ENCODE measurements around the gene NOVA1. TPM values are rescaled to one million over a fixed set of nuclear protein-coding genes. Genes with fewer than 3 reads are reported as not detected.

NOVA1 gene
- total RNA-seq, 2 donors from 2014 or later = 1.5 TPM; not detected in 1

DNA sequence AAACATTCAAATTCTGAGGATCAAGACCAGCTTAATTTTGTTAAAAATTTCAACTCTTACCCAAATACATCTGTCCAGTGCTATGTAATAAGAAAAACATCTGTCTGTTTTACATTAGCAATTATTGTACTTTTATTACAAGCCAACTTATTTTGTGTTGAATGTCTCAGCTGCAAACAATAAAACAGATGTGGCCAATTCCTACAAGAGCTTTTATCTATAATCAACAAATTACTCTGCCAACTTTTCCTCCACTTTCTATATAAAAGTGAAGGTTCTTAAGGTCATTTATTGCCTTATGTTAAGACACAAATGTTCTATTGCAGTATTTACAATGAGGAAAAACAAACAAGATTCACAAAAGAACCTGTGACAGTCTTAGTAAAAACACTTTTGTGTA is 72.7 kb downstream of the NOVA1 start:
- Mint-ChIP-seq H3K27ac (no peak overlapping the region), H3K36me3 (no peaks in the 10 kb centered on the region), H3K9me3 (peaks cover 0 to 4% of the 10 kb centered on the region in 2 donors)
- ATAC-seq = no peak
- DNase-seq (ENCODE audit: low spot score in 2 of 2) = no peak

- no peak for DNase-seq (ENCODE audit: low spot score in 2 of 2)
- no peak for ATAC-seq
- Mint-ChIP-seq H3K9me3 (peaks cover 0 to 4% of the 10 kb centered on the region in 2 donors), H3K27ac (no peak overlapping the region), H3K36me3 (no peaks in the 10 kb centered on the region)
Measured at GRCh38 chr14:26522967-26523366, 74.9 kb downstream of the NOVA1 start.

GRCh38 chr14:26517771-26518170 is 80.1 kb downstream of the NOVA1 start:
- ATAC-seq (no peak), DNase-seq (ENCODE audit: low spot score in 2 of 2) (no peak)
- no peaks in the 10 kb centered on the region for H3K36me3 Mint-ChIP-seq
- H3K27ac Mint-ChIP-seq = no peak overlapping the region
- peaks cover 0 to 4% of the 10 kb centered on the region in 2 donors for H3K9me3 Mint-ChIP-seq

DNA sequence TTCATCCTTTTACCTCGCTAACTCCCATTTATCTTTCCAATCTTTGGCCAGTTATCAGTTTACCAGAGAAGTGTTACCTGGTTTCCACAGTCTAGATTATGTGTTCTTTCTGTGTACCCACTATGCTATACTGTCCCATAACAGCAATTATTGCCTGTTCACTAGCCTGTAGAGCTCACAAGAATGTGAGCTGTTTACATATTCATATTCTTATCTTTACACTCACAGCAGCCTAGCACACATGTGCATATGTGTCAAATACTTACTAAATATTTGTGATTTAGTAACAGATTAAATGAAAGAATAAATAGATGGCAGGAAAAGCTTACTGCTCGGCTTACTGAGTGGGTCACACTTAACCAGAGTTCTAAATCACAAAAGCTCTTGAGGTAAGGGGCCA is 97.8 kb downstream of the NOVA1 start:
- Mint-ChIP-seq H3K27ac (no peak overlapping the region), H3K9me3 (peaks cover 3 to 4% of the 10 kb centered on the region in 2 donors), H3K36me3 (no peaks in the 10 kb centered on the region)
- no peak for ATAC-seq
- no peak for DNase-seq (ENCODE audit: low spot score in 2 of 2)

DNA sequence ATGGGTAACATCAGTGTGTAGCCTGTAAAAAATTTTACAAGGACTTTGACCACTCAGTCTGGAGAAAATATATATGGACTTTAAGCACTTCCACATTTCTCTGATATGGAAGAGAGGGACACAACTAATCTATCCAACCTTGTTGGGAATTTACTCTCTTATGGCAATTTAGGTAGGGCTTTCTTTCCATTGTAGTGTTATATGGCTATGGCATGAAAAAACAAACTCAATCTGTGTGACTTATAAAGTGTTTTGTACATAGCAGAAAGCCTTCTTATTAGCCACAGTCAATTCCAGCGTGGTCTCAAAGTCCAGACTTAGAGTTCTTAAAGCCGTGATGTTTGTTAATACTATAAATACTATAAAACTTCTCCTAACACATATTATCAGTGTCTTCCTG is 98.3 kb downstream of the NOVA1 start:
- H3K27ac Mint-ChIP-seq = no peak overlapping the region
- DNase-seq (ENCODE audit: low spot score in 2 of 2) (no peak), ATAC-seq (no peak)
- H3K36me3 Mint-ChIP-seq = no peaks in the 10 kb centered on the region
- H3K9me3 Mint-ChIP-seq = peaks cover 3 to 4% of the 10 kb centered on the region in 2 donors

DNA sequence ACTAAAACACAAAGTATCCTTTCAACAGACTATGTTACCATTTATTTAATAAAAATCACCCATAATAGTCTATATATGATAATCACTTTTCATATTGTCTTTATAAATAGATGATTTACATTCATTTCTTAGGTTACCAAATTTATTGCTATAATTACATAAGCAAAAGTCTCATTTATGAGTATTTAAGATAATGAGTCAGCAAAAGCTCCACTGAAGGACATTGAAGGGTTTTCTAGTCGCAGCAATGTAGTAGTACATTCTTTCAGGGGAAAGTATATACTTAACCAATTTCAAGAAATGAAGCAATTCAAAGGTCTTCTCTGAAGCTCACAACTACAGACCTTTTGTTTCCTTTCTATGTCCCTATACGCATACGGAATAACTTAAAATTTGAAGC is 110.9 kb downstream of the NOVA1 start:
- Mint-ChIP-seq H3K9me3 (peaks cover 12 to 26% of the 10 kb centered on the region in 2 donors), H3K36me3 (peaks cover 5% of the 10 kb centered on the region in 2 donors), H3K27ac (no peak overlapping the region)
- ATAC-seq (no peak), DNase-seq (ENCODE audit: low spot score in 2 of 2) (no peak)

DNA sequence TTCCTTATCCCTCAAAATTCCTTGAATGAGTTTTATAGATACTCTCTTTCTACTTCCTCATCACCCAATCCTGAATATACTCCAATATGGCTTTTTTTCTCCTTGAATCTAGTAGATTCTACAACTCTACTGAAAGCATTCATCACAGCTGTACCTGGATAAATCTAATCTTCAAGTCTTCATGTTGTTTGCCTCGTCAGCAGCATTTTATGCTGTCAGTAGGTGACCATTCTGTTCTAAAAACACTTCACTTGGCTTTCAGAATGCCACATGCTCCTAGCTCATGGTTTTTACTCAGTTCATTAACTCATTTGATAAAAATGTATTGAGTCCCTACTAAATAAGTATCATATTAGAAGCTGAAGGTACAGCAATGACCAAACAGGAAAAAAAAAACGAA is 113.3 kb downstream of the NOVA1 start:
- H3K36me3 Mint-ChIP-seq = peaks cover 5% of the 10 kb centered on the region in 2 donors
- peaks cover 14 to 21% of the 10 kb centered on the region in 2 donors for H3K9me3 Mint-ChIP-seq
- ATAC-seq = no peak
- no peak for DNase-seq (ENCODE audit: low spot score in 2 of 2)
- no peak overlapping the region for H3K27ac Mint-ChIP-seq

DNA sequence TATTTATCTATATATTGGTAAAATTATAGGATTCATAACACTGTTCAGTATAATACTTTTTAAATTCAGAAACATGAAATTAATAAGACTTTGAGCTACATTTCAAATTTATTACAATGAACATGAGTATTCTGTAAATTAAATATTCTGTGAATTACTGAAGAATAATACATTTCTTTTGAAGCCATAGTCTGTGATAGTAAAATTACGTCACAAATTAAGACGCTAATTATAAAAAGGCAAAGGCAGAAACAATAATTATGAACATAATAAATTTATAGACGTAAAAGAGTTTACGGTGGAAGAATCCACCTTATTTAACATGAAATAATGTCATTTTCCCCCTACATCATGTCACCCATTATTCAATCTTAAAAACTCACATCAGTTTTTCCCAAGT is 118.9 kb downstream of the NOVA1 start:
- ATAC-seq (no peak), DNase-seq (ENCODE audit: low spot score in 2 of 2) (no peak)
- H3K9me3 Mint-ChIP-seq = peaks cover 5 to 14% of the 10 kb centered on the region in 2 donors
- H3K36me3 Mint-ChIP-seq = no peaks in the 10 kb centered on the region
- no peak overlapping the region for H3K27ac Mint-ChIP-seq

GRCh38 chr14:26466862-26467261 is 131.0 kb downstream of the NOVA1 start:
- ATAC-seq (no peak), DNase-seq (ENCODE audit: low spot score in 2 of 2) (no peak)
- Mint-ChIP-seq H3K36me3 (peaks cover 0 to 11% of the 10 kb centered on the region in 2 donors), H3K27ac (no peak overlapping the region), H3K9me3 (peaks cover 17 to 25% of the 10 kb centered on the region in 2 donors)

GRCh38 chr14:26463136-26463535 is 134.7 kb downstream of the NOVA1 start:
- H3K9me3 Mint-ChIP-seq = peaks cover 13 to 23% of the 10 kb centered on the region in 2 donors
- peaks cover 0 to 11% of the 10 kb centered on the region in 2 donors for H3K36me3 Mint-ChIP-seq
- H3K27ac Mint-ChIP-seq = no peak overlapping the region
- ATAC-seq = no peak
- DNase-seq (ENCODE audit: low spot score in 2 of 2) = no peak

DNA sequence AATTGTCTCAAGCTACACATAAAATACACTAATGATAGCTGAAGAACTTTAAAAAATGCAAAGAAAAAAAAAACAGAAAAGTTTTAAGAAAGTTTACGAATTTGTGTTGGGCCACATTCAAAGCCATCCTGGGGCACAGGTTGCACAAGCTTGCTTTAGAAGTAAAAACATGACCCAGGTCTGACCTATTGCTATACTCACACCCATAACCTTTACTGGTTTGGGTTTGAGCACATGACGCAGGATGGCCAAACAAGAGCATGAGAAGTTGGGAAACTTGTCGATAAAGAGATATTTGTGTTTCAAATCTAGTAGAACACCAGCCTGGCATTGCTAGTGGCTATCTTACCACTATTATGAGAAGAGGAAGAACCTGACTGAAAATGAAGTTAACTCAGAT is 143.7 kb downstream of the NOVA1 start:
- H3K36me3 Mint-ChIP-seq = no peaks in the 10 kb centered on the region
- no peak for DNase-seq (ENCODE audit: low spot score in 2 of 2)
- peaks cover 3 to 13% of the 10 kb centered on the region in 2 donors for H3K9me3 Mint-ChIP-seq
- ATAC-seq = no peak
- H3K27ac Mint-ChIP-seq = no peak overlapping the region

DNA sequence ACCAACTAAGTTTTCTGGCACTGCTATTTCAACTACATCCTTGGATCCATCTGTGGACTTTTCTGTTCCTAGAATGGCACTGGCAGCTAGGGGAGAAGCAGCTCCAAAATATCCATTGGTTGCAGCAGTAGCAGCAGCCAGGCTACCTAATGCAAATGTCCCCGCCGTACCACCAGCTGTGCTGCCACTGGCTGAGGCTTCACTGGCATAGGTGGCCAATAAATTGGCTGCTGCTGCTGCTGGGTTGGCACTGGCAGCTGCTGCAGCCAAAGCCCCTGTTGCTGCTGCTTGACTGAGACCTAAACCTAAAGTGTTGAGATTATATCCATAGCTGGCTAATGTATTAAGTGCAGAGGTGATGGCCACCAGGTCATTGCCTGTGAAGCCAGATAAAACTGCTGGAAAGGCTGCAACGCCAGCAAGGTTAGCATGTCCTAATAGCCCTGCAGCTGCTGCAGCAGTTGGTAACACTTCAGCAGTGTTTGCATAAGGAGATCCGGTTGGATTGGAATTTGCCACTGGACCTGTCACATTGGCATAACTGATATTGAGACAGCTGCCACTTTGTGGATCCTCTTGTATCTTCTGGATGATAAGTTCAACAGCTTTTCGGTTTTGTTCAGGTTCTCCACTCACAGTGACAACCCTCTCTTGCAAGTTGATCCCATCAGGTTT is 149.5 kb downstream of the NOVA1 start:
- no peak for DNase-seq (ENCODE audit: low spot score in 2 of 2)
- Mint-ChIP-seq H3K9me3 (peaks cover 11 to 13% of the 10 kb centered on the region in 2 donors), H3K27ac (no peak overlapping the region), H3K36me3 (peaks cover 0 to 6% of the 10 kb centered on the region in 2 donors)
- ATAC-seq = no peak

- DNase-seq (ENCODE audit: low spot score in 2 of 2) (no peak), ATAC-seq (no peak)
- Mint-ChIP-seq H3K9me3 (peaks cover 11 to 13% of the 10 kb centered on the region in 2 donors), H3K27ac (no peak overlapping the region), H3K36me3 (peaks cover 0 to 6% of the 10 kb centered on the region in 2 donors)
Measured at GRCh38 chr14:26444822-26445221, 153.0 kb downstream of the NOVA1 start.

DNA sequence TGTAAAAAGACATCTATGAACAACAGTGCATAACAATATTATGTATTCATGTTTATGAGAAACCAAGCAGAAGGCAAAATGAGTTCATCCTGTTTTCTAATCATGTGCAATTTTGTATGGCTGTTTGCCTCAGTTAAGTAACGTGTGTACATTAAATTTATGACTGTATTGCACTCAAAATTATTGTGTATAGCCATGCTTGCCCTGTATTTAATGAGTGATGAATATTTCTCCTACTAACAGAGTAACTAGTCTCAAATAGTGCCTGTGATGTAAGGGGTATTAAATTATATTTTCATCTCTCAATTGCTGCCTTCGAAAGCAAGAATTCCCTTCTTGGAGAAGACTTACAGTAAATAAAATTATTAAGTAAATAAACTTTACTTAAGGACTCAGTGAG is 154.2 kb downstream of the NOVA1 start:
- no peak for ATAC-seq
- H3K27ac Mint-ChIP-seq = no peak overlapping the region

DNA sequence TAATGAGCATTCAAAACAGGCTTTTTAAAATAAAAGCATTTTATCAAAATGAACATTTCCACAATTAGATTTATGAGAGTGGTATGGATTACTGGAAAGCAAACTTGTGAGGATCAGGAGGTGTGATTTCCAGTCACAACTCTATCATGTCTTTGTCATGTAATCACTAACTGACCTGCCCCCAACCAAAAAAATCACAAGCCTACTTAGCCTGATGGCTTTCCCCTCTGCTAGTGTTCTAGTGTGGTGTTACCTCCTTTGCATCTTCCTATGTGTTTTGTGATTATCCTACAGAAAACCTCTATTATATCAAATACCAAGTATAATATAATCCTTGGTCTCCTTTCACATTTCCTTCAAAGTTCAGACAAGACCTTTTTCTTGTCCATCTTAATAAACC is 168.6 kb downstream of the NOVA1 start:
- ATAC-seq (no peak), DNase-seq (ENCODE audit: low spot score in 2 of 2) (no peak)
- H3K27ac Mint-ChIP-seq = no peak overlapping the region
- peaks cover 6 to 16% of the 10 kb centered on the region in 2 donors for H3K9me3 Mint-ChIP-seq
- H3K36me3 Mint-ChIP-seq = no peaks in the 10 kb centered on the region

More for the DNA sequence above, 154.2 kb downstream of the NOVA1 start:
- Mint-ChIP-seq H3K9me3 (peaks cover 11 to 13% of the 10 kb centered on the region in 2 donors), H3K36me3 (peaks cover 0 to 6% of the 10 kb centered on the region in 2 donors)
- DNase-seq (ENCODE audit: low spot score in 2 of 2) = no peak

- Mint-ChIP-seq H3K36me3 (no peaks in the 10 kb centered on the region), H3K27ac (no peak overlapping the region), H3K9me3 (peaks cover 6 to 16% of the 10 kb centered on the region in 2 donors)
- ATAC-seq (no peak), DNase-seq (ENCODE audit: low spot score in 2 of 2) (no peak)
Measured at GRCh38 chr14:26427097-26427496, 170.7 kb downstream of the NOVA1 start.

DNA sequence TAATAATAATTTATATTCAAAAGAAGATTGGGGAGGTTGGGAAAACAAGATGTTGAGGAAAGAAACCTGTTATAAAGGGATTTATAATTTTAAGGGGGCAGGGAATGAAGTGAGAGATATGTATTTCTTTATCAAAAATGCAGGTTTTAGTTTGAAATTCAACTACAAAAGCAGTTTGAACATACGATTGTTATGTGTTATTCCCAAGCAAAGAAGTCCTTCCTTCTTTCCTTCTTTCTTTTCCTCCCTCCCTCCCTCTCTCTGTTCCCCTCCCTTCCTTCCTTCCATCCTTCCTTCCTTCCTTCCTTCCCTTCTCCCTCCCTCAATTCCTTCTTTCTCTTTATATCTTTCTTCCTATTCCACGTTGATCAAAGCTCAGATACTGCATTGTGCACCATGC is 173.3 kb downstream of the NOVA1 start:
- peaks cover 1 to 13% of the 10 kb centered on the region in 2 donors for H3K9me3 Mint-ChIP-seq
- no peaks in the 10 kb centered on the region for H3K36me3 Mint-ChIP-seq
- DNase-seq (ENCODE audit: low spot score in 2 of 2) (no peak), ATAC-seq (no peak)
- no peak overlapping the region for H3K27ac Mint-ChIP-seq

- H3K9me3 Mint-ChIP-seq = peaks cover 18 to 21% of the 10 kb centered on the region in 2 donors
- DNase-seq (ENCODE audit: low spot score in 2 of 2) (no peak), ATAC-seq (no peak)
- peaks cover 0 to 4% of the 10 kb centered on the region in 2 donors for H3K36me3 Mint-ChIP-seq
- no peak overlapping the region for H3K27ac Mint-ChIP-seq
Measured at GRCh38 chr14:26415618-26416123, 182.2 kb downstream of the NOVA1 start.
